HEK293 (cell line): ENCODE results near the gene SMPD4.
"Not testable (repeated sequence)": the region's sequence is repeated elsewhere in the genome, so short reads cannot be mapped to it uniquely, and the experiment has no call there.

Experiments used
- ZNF146 ChIP-seq: fragments of 450-650 bp; formaldehyde crosslinking; IDR thresholded peaks from 2 replicates; pipeline ENCODE4 v1.5.1; 2016; ENCODE audit warnings: missing biosample characterization, missing genetic modification characterization
- TF ChIP-seq, protein P1 (sequence below): fragments of 450-650 bp; formaldehyde crosslinking; IDR thresholded peaks from 2 replicates; pipeline ENCODE4 v1.5.1; 2016; ENCODE audit warnings: missing biosample characterization, missing genetic modification characterization

GRCh38 chr2:130230907-130231306 lies 49.5 kb upstream of the SMPD4 start:
- TF ChIP-seq ZNF146 (tag by site-specific recombination): not testable (repeated sequence)
- TF ChIP-seq, protein P1, sequence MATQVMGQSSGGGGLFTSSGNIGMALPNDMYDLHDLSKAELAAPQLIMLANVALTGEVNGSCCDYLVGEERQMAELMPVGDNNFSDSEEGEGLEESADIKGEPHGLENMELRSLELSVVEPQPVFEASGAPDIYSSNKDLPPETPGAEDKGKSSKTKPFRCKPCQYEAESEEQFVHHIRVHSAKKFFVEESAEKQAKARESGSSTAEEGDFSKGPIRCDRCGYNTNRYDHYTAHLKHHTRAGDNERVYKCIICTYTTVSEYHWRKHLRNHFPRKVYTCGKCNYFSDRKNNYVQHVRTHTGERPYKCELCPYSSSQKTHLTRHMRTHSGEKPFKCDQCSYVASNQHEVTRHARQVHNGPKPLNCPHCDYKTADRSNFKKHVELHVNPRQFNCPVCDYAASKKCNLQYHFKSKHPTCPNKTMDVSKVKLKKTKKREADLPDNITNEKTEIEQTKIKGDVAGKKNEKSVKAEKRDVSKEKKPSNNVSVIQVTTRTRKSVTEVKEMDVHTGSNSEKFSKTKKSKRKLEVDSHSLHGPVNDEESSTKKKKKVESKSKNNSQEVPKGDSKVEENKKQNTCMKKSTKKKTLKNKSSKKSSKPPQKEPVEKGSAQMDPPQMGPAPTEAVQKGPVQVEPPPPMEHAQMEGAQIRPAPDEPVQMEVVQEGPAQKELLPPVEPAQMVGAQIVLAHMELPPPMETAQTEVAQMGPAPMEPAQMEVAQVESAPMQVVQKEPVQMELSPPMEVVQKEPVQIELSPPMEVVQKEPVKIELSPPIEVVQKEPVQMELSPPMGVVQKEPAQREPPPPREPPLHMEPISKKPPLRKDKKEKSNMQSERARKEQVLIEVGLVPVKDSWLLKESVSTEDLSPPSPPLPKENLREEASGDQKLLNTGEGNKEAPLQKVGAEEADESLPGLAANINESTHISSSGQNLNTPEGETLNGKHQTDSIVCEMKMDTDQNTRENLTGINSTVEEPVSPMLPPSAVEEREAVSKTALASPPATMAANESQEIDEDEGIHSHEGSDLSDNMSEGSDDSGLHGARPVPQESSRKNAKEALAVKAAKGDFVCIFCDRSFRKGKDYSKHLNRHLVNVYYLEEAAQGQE (tag by site-specific recombination): not testable (repeated sequence)
